CD4-positive, alpha-beta T cell treated with Interleukin-15 for 4 hours (primary cell): Measurements from ENCODE around the gene PBX4.
A peak's percentile ranks its signal among the peaks of the same experiment; 100 is the strongest.

Experiments used
- DNase-seq: peaks from one replicate; pipeline ENCODE4 v3.0.0-alpha.2; 2020; ENCODE audit warnings: low spot score

The PBX4 gene

DNA sequence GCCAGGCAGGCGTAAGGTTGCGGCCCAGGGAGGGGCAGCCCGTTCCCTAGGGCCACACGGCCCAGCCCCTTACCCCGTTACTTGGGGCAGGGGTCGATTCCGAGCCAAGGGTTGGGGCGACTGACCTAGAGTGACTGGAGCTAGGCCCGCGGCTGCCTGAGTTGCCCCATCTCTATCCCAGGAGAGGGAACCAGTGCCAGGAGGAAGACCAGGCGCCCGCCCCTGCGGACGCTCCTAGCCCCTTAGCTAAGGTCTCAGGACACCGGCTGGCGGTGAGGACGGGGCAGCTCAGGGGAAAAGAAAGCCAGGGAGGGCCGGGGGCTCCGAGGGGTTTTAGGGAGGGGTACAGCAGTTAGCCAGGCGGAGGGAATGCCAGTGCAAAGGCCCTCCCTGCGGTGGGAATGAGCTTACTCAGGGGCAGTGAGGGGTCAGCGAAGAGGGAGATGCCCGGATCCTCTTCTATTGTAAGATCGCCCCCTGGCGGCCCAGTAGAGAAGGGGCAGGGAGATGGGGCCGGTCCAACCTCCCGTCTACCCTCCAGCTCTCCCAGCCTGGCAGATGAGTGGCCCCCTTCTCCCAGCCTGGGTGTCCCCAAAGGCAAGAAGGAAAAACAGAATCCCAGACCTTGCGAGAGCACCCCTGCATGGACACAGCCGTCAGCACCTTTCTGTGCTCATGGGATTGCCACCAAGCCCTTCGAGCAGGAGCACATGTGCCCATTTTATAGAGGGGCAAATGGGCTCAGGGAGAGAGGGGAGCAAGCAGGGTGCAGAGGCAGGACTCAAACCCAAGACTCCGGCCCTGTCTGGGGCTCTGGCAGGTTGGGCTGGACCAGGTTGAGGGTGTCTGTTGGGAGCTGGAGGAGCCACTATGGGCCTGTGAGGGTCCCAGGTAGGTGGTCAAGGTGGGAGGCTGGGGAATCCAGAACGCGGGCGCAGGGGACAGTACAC lies 64.1 kb downstream of the PBX4 start:
- peak; percentile 55 for DNase-seq

DNA sequence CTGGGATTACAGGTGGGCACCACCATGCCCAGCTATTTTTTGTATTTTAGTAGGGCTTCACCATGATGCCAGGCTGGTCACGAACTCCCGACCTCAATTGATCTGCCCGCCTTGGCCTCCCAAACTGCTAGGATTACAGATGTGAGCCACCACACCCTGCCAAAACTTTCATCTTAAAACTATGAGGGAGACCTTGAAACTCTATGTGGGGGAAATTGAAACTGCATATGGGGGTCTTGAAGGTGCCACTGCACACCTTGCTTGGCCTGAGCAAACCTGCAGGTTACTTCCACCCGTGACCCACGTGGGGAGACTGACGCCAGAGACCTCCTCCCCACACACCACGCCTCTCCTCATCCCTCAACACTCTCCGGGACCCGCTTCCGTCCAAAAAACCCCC lies 64.8 kb downstream of the PBX4 start:
- DNase-seq: no peak

DNA sequence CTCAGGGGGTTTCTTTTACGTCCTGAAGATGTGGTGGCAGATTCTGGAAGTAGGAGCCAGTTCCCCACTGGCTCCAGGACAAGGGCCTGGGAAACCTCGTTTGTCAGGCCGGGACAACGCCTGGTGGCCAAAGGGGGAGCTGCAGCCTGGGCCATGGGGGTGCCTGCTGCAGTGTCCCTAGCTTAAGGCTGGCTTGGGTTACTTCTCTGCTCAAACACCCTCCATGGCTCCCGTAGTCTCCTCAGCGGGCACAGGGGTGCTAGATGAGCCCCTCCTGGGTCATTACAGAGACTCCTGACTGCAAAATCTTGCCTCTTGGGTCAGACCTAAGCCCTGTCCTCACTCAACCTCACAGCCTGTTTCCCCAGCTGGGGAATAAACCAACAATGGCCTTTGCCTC lies 65.7 kb downstream of the PBX4 start:
- peak; percentile 19 for DNase-seq

DNA sequence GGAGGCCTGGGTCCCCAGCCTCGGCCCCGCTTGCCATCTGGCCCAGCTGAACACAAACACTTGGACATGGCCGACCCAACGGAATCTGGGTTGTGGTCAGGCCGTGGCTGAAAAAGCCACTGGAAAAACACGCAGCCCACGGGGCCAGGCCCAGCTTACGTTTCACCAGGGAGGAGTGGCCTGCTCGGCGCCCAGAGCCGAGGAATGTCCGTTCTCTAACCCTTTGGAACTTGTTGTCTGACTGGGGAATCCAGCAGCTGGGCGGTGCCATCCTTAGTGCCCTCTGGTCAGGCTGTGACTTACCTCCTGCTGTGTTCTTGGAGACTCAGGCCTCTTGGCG lies 66.7 kb downstream of the PBX4 start:
- DNase-seq: no peak

DNA sequence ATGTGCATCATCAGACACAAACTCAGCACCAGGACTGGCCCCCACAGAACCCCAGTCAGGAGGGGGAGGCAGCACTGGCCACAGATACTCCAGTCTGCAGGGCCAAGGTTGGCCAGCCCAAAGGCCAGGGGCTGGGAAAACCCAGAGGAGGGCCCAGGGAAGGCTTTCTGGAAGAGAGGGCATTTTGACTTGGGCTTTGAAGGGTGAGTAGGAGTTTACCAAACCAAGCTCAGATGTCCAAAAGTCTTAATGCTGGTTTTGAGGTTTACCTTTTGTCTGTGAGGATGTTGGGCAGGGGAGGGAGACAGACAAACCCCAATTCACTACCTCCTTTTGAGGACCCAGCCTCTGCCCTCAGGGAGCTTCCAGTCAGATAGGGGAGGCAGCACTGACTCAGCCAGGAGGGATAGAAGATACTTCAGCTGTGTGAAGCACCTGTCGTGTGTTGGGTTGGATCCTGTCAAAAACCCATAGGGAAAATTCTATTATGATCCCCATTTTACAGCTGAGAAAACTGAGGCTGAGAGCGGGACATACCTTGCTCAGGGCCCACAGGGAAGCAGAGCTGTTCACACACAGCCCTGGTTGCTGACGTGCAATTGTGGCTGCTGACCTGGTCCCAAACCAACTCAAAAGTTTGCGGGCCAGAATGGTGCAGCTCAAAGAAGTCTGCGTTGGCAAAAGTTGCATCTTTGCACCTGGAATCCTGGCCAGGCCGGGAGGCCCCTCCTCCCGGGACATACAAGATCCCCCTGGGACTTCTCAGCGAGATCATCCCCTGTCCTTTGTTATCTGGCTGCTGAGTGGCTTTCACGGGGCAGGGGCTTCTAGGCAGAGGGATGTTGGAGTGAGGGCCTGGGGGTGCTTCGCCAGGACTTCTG lies 67.3 kb downstream of the PBX4 start:
- DNase-seq: no peak

DNA sequence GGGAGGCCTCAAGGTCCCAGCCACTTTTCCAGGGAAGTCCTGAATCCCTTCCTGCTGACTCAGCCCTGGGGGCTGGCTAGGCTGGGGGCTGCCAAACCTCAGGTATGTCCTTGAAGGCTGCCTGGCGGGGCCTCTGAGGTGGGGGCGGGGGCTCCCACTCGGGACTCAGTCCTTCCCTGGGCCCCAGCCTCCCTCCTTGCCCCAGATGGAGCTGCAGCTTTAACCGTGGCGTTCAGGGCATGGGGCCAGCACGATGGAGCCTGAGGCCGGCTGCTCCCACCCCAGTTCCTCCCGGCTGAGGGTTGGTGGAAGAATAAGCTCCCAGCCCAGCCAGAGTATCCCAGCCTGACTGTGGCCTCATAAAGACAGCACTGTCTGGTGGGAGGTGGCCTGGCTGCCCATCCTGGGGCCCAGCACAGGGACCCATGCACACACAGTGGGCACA lies 68.0 kb downstream of the PBX4 start:
- no peak for DNase-seq

DNA sequence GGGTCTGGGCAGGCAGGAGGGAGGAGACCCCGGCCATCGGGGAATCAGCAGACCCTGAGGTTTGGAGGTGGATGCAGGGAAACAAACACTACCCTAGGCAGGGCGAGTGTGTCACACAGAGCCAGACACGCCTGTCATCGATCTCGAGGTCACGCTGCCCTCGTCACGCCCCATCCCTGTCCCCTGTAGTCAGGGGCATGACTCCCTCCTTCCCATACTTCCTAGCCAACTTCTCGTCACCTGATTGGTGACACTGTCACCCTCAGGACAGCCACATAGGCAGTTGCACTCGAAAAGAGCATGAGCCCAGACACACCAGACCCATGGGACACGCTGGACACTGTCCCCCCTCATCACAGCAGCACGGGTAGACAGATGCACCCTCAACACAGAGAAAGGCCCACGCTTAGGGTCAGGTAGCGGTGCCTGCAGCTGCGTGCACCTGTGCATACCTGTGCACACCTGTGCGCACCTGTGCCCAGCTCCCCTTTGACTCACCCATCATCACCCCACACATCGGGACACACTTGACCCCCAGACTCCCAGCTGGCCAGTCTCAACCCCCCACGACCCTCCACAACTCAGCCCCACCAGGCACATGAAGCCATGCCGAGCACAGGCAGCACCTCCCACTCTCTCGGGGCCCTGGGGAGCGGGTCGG lies 68.6 kb downstream of the PBX4 start:
- DNase-seq: no peak

DNA sequence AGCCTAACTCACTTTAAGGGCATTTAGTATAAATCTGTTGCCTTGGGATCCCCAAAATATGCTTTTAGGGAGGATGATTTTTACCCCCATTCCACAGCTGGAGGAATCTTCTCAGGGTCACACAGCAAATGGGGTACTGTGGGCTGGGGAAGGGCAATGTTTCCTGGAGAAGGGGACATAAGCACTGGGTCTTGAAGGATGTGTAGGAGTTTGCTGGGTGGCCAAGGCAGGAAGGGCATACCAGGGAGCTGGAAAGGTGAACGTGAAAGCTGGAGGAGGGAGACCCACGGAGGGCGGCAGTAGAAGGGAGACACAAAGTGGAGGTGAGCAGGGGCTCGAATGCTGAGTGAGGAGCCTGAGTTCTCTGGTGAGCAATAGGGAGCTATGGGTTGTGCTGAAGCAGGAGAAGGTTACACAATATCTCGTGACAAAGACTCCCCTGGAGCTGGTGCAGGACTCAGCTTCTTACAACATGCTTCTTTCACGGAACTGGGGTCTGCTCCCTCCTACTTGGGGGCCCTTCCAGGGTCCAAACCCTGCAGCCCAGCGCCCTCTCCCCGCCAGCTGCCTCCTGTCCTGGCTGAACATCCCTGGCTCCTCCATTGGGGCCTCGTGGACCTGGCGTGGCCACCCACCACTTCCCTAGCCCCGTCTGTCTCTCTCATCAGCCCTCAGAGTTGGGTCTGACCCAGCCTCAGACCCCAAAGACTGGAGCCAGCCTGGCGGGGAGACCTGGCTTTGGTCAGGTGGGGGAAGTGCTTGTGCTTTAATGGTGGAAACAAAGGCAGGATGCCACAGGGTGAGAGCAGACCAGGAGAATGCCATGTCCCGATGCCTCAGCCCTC lies 69.3 kb downstream of the PBX4 start:
- DNase-seq: no peak

DNA sequence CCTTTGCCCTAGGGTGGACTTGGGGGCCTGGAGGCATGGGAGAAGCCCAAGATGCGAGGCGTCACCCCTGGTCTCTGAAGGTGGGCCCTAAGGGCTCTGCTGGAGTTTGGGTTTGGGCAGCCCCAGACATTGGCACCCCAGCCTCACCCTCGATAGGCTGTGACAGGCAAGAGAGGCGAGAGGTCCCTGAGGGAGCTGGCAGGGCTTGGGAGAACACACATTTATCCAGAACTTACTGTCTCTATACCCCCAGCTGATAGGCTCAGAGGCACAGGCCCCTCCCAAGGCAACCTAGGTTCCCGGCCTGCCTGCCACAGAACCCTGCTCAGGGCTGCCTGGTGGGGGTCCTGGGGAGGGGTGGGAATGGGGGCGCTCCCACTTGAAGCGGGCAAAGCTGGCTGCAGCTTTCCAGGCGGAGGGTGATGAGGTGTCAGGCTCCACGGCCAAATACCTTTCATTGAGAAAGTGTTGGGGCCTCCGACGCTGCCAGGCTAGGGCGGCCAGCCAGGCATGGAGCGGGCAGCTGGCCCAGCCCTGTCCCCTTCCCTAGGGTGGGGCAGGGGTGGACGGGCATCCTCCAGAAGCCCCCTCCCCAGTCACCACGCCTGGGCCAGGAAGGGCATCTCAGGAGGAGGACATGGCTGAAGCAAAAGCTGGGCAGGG lies 70.7 kb downstream of the PBX4 start:
- no peak for DNase-seq

DNA sequence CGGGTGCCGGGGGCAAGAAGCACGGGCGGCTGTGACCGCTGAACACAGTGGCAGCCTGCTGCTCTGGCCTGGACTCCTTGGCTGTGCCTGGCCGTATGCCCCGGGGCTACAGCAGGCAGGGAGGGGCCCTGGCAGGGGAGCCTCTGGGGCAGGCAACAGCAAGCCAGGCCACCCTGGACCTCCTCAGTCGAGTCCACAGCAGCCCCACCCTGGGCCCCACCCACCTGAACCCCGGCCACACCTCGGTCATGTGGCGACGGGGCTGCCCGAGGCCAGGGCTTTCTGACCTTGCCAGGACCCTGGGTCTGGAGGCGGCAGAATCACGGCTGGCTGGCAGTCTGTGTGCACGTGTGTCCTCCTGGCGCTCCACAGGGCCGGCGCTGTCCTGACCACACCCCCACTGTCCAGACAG lies 71.7 kb downstream of the PBX4 start:
- DNase-seq: no peak

DNA sequence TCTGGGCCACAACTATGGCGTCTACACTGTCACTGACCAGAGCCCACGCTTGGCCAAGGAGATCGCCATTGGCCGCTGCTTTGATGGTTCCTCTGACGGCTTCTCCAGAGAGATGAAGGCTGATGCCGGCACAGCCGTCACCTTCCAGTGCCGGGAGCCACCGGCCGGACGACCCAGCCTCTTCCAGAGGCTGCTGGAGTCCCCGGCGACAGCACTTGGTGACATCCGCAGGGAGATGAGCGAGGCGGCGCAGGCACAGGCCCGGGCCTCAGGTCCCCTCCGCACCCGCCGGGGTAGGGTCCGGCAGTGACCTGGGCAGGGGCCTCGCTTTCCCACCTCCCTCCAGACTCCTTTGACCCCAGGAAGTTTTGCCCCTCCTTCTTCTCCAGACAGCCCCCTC lies 72.8 kb downstream of the PBX4 start:
- no peak for DNase-seq

DNA sequence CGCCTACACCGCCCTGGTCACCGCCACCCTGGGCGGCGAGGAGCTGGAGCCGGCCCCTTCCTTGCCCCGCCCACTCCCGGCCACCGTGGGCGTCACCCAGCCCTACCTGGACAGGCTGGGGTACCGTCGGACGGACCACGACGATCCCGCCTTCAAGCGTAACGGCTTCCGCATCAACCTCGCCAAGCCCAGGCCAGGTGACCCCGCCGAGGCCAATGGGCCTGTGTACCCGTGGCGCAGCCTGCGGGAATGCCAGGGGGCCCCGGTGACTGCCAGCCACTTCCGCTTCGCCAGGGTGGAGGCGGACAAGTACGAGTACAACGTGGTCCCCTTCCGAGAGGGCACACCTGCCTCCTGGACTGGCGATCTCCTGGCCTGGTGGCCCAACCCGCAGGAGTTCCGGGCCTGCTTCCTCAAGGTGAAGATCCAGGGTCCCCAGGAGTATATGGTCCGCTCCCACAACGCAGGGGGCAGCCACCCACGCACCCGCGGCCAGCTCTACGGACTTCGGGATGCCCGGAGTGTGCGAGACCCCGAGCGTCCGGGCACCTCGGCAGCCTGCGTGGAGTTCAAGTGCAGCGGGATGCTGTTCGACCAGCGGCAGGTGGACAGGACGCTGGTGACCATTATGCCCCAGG lies 73.4 kb downstream of the PBX4 start:
- DNase-seq: no peak

DNA sequence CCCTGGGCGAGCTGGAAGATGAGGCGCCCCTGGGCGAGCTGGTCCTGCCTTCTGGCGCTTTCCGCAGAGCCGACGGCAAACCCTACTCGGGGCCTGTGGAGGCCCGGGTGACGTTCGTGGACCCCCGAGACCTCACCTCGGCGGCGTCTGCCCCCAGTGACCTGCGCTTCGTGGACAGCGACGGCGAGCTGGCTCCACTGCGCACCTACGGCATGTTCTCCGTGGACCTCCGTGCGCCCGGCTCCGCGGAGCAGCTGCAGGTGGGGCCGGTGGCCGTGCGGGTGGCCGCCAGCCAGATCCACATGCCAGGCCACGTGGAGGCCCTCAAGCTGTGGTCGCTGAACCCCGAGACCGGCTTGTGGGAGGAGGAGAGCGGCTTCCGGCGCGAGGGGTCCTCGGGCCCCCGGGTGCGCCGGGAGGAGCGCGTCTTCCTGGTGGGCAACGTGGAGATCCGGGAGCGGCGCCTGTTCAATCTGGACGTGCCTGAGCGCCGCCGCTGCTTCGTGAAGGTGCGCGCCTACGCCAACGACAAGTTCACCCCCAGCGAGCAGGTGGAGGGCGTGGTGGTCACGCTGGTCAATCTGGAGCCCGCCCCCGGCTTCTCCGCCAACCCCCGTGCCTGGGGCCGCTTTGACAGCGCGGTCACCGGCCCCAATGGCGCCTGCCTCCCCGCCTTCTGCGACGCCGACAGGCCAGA lies 74.1 kb downstream of the PBX4 start:
- no peak for DNase-seq

DNA sequence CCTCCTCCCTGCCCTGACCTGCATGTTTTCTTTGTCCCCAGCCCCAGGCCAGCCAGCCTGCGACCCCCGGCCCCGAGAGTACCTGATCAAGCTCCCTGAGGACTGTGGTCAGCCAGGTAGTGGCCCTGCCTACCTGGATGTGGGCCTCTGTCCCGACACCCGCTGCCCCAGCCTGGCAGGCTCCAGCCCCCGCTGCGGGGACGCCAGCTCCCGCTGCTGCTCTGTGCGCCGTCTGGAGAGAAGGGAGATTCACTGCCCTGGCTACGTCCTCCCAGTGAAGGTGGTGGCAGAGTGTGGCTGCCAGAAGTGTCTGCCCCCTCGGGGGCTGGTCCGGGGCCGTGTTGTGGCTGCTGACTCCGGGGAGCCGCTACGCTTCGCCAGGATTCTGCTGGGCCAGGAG lies 74.8 kb downstream of the PBX4 start:
- no peak for DNase-seq

DNA sequence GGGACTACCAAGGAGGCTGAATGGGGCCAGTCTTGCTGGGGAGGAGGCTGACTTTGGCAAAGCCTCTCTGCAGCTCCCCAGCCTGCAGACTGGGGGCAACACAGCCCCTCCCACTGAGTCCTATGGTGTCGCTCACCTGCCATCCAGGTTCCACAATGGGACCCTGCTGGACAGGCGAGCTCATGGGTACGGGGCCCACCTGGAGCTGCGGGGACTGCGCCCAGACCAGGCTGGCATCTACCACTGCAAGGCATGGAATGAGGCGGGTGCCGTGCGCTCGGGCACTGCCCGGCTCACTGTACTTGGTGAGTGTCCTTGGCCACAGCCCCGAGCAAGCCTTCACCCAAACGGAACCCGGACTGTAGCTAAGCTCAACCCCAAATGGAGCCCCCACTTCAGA lies 75.4 kb downstream of the PBX4 start:
- no peak for DNase-seq

DNA sequence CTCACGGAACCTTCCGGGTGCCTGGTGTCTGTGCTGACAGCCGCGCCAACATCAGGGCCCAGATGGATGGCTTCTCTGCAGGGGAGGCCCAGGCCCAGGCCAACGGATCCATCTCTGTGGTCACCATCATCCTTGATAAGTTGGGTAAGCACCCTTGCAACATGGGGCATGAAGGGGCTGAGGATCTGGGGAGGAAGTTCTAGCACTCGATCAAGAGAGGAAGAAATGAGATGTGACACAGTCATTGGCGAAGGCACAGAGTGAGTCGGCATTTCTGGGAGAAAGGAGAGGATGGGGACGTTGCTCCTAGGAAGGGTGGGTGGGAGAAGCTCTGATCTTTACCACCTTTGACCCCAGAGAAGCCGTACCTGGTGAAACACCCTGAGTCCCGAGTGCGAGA lies 76.0 kb downstream of the PBX4 start:
- DNase-seq: no peak

DNA sequence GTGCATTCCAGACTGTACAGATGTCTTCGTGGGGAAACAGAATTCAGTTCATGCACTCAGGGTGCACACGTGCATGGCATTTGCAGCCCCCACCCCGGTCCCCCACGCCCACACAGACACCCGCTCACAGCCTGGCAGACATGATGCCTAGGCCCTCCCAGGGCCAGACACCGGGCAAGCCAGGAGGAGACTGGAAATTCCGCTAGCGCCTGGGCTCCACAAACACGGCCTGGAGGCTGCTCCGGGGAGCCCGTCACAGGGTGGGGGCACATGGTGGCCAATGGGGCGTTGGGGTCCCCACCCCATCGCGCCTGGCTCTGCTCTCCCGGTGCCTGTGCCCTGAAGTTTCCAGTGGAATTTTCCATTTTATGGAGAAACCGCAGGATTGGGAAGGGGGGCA lies 76.9 kb downstream of the PBX4 start:
- no peak for DNase-seq

DNA sequence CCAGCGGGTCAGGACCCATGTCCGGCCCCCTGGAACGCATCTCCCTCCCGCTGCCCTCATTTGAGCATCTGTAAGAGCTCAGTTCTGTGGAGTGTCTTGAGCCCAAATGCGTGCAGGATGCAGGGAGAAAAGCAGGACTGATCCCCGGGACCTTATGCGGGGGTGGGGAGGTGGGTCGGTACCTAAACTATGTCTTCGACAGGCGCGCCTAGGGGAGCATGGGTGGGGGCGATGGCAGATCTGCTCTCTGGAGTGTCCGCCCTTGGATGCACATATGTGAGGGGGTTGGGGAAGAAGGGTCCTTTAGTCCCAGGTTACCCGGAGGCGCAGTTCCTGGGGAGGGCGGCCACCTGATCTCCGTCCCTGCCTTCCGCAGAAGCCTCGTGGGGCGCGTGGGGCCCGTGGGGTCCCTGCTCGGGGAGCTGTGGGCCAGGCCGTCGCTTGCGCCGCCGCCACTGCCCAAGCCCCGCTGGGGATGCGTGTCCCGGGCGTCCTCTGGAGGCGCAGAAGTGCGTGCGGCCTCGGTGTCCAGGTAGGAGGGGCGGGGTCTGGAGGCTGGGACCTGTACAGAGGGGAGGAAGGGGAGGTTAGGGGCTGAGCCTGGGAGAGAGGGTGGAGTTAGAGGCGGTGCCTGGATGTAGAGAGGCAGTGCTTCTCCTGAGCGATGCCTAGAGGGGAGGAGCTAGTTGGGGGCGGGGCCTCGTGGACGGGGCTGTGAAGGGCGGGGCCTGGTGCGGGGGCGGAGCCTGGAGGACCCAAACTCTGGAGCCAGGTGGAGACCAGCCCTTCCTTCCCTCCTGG lies 77.6 kb downstream of the PBX4 start:
- peak; percentile 68 for DNase-seq

DNA sequence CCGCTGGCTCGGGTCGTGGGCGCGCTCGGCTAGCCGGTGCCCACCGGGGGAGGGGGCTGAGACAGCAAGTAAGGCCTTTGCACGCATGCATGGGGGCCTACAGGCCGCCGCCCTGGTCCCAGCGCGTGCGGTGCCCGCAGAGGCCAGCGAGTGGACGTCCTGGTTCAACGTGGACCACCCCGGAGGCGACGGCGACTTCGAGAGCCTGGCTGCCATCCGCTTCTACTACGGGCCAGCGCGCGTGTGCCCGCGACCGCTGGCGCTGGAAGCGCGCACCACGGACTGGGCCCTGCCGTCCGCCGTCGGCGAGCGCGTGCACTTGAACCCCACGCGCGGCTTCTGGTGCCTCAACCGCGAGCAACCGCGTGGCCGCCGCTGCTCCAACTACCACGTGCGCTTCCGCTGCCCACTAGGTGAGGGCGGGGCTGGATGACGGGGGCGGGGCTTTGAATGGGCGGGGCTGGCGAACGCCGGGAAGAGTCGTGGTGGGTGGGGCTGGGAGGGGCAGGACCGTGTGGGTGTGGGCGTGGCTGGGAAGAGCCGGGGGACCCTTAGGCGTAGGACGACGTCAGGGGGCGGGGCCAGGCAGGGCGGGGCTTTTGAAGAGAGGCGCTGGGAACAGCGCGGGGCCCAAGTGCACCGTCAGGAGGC lies 78.3 kb downstream of the PBX4 start:
- peak; percentile 56 for DNase-seq
